HL-60 (cell line): ENCODE results near the gene WNT7B.

ENCODE experiments used
- CTCF ChIP-seq: IDR thresholded peaks from one replicate; pipeline ENCODE4 v1.5.1; 2011; ENCODE audit warnings: low read length, control low read depth, inconsistent platforms; ENCODE audit not compliant: insufficient read depth
- POLR2AphosphoS5 ChIP-seq: IDR thresholded peaks from 2 replicates; pipeline ENCODE4 v1.6.1; 2012; ENCODE audit warnings: low read depth

- no peak for TF ChIP-seq POLR2AphosphoS5
- TF ChIP-seq CTCF = no peak
These were observed 61.8 kb downstream of the WNT7B start for GRCh38 chr22:45915151-45915550.
